CD14-positive monocyte (primary cell): ENCODE data around the gene DNM2. TPM values are rescaled to one million over a fixed set of nuclear protein-coding genes. Genes with fewer than 3 reads are reported as not detected.

Source experiments
- DNase-seq, 3 donors: peaks; one replicate each; pipeline ENCODE4 v3.0.0-alpha.2; 2011 to 2022
- H2AFZ ChIP-seq: 2 replicates; pipeline ENCODE4 v1.6.0; 2012; ENCODE audit warnings: mild to moderate bottlenecking, low read depth, low read length, inconsistent platforms; ENCODE audit not compliant: insufficient read depth, poor library complexity, severe bottlenecking
- H3K27ac ChIP-seq, 2 donors: 1 replicate in 1 of 2; 2 replicates in 1 of 2; pipeline ENCODE4 v1.5.1; 2012 to 2013; ENCODE audit warnings: low read length in 2 of 2, control low read depth in 1 of 2, inconsistent platforms in 1 of 2, low read depth in 1 of 2, mild to moderate bottlenecking in 1 of 2
- H3K27me3 ChIP-seq, 2 donors: one replicate each; pipeline versions ENCODE4 v1.6.0 to v1.6.1; 2011 to 2013; ENCODE audit warnings: low read length in 2 of 2; ENCODE audit not compliant: control insufficient read depth in 2 of 2, insufficient read depth in 2 of 2
- H3K36me3 ChIP-seq, 2 donors: replicated peaks in 1 of 2; 1 replicate in 1 of 2; 2 replicates in 1 of 2; pipeline versions ENCODE4 v1.5.1 to v1.6.1; 2012 to 2013; ENCODE audit warnings: low read length in 2 of 2, control low read depth in 1 of 2, inconsistent platforms in 1 of 2, mild to moderate bottlenecking in 1 of 2; ENCODE audit not compliant: insufficient read depth in 2 of 2, control insufficient read depth in 1 of 2
- H3K4me1 ChIP-seq, 2 donors: 1 replicate in 1 of 2; 2 replicates in 1 of 2; pipeline versions ENCODE4 v1.5.1 to v1.6.1; 2012 to 2013; ENCODE audit warnings: low read length in 2 of 2, control low read depth in 1 of 2, inconsistent platforms in 1 of 2, mild to moderate bottlenecking in 1 of 2, moderate library complexity in 1 of 2; ENCODE audit not compliant: insufficient read depth in 2 of 2, control insufficient read depth in 1 of 2
- H3K4me2 ChIP-seq: replicated peaks from 2 replicates; pipeline ENCODE3; 2012; ENCODE audit warnings: low read length, moderate library complexity, mild to moderate bottlenecking; ENCODE audit not compliant: poor library complexity, severe bottlenecking; ENCODE audit errors: extremely low read depth
- H3K4me3 ChIP-seq, 3 experiments: fragments of 200-600 bp in 1 of 3; sonication (generic) in 1 of 3; replicated peaks in 1 of 3; 1 replicate in 2 of 3; 2 replicates in 1 of 3; pipeline ENCODE4 v1.5.1; 2011 to 2013; ENCODE audit warnings: low read length in 3 of 3, mild to moderate bottlenecking in 3 of 3, control low read depth in 2 of 3, low read depth in 2 of 3, inconsistent platforms in 1 of 3, moderate library complexity in 1 of 3
- H3K79me2 ChIP-seq: 2 replicates; pipeline ENCODE4 v1.6.0; 2012; ENCODE audit warnings: mild to moderate bottlenecking, control low read depth, inconsistent platforms, low read length, moderate library complexity; ENCODE audit not compliant: insufficient read depth
- H3K9ac ChIP-seq: 2 replicates; pipeline ENCODE4 v1.6.0; 2017; ENCODE audit warnings: low read length, mild to moderate bottlenecking; ENCODE audit not compliant: insufficient read depth, poor library complexity, severe bottlenecking
- H3K9me3 ChIP-seq, 2 donors: replicated peaks in 1 of 2; 1 replicate in 1 of 2; 2 replicates in 1 of 2; pipeline versions ENCODE4 v1.5.1 to v1.6.1; 2012 to 2013; ENCODE audit warnings: low read length in 2 of 2, control low read depth in 1 of 2; ENCODE audit not compliant: control insufficient read depth in 1 of 2, insufficient read depth in 1 of 2
- H4K20me1 ChIP-seq: 2 replicates; pipeline ENCODE4 v1.6.0; 2012; ENCODE audit warnings: mild to moderate bottlenecking, low read length, control low read depth, moderate library complexity; ENCODE audit not compliant: insufficient read depth
- H3K27ac Mint-ChIP-seq, 7 donors: one replicate each; pipeline ENCODE4 v1.8.0; 2020; ENCODE audit warnings: mild to moderate bottlenecking in 7 of 7, mixed read lengths in 7 of 7, moderate library complexity in 6 of 7, inconsistent platforms in 2 of 7
- H3K27me3 Mint-ChIP-seq, 3 donors: one replicate each; pipeline ENCODE4 v1.8.0; 2021 to 2022; ENCODE audit warnings: low read depth in 3 of 3, mild to moderate bottlenecking in 3 of 3, mixed read lengths in 3 of 3, moderate library complexity in 3 of 3, inconsistent platforms in 1 of 3
- H3K36me3 Mint-ChIP-seq, 2 donors: one replicate each; pipeline ENCODE4 v1.8.0; 2020; ENCODE audit warnings: mixed read lengths in 2 of 2, inconsistent platforms in 1 of 2, mild to moderate bottlenecking in 1 of 2
- H3K4me1 Mint-ChIP-seq: one replicate; pipeline ENCODE4 v1.8.0; 2020; ENCODE audit warnings: mild to moderate bottlenecking, mixed read lengths
- H3K4me3 Mint-ChIP-seq, 2 donors: one replicate each; pipeline ENCODE4 v1.8.0; 2020; ENCODE audit warnings: mild to moderate bottlenecking in 2 of 2, mixed read lengths in 2 of 2, moderate library complexity in 1 of 2
- H3K9me3 Mint-ChIP-seq, 7 donors: one replicate each; pipeline ENCODE4 v1.8.0; 2020 to 2022; ENCODE audit warnings: mixed read lengths in 7 of 7, mild to moderate bottlenecking in 6 of 7, moderate library complexity in 6 of 7, inconsistent platforms in 2 of 7
- WGBS: methylation state at CpG from one replicate; pipeline ENCODE4 v1.1.5; 2013; ENCODE audit warnings: missing lambda C conversion rate; ENCODE audit not compliant: insufficient coverage; 5-methylcytosine and 5-hydroxymethylcytosine counted together
- intact Hi-C, 2 donors: fragments of 100-400 bp; cut with micrococcal nuclease; formaldehyde crosslinking; loops; one replicate each; pipeline versions ENCODE4 v1.15.0 to v1.15.1; 2023
- polyA plus RNA-seq, 3 donors: library from polyadenylated mRNA; depleted of rRNA in 1 of 3; unstranded in 2 of 3; stranded (reverse) in 1 of 3; fragments of 300-500 nt in 2 of 3; fragments of >200 nt in 1 of 3; fragmentation: Illumina TruSeq in 2 of 3; gene quantifications; 1 replicate in 2 of 3; 2 replicates in 1 of 3; pipeline ENCODE4 v1.2.3, GENCODE V29; 2012 to 2021
- TF ChIP-seq, protein P1 (sequence below): fragments of 200-600 bp; IDR thresholded peaks from one replicate; pipeline ENCODE4 v1.8.0; 2022; ENCODE audit warnings: antibody characterized with exemption, mild to moderate bottlenecking

The DNM2 gene
- polyA plus RNA-seq, 3 donors: 53.0 to 186 (median 69.5) TPM

DNA sequence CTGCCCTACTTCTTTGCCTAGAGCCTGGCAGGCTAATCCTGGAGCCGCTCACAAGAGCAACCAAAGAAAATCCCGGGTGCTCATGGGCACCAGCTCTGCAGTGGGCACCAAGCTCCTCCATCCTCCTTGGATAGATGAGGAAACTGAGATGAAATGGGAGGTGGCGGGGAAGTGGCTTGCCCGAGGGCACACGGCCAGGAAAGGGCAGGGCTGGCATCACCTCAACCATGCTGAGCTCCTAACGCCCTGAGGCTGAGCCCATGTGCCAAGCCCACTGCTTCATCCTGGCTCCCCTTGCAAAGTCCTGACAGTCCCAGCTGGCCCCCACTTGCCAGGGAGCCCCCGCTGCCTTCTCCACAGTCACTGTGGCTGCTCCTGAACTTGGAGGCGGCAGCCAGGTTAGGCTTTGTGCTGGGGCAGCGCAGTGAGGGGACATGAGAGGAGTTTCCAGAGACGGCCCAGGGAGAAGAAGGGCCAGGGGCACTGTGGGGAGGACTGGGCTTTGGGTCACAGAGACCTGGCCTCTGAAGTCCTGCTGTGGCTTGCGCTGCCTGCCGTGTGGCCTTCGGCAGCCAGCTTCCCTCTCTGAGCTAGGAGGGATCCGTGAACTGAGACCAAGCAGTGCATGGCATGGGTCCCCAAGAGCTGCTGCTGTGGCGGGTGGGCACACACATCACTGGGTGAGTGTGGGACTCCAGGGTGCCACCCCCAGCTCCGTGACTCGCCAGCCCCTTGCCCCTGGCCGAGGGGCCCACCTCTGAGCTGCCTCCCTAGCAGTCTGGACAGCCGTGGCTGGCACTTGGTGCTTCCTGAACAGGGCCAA lies 100.6 kb downstream of the DNM2 start:
- Histone ChIP-seq H3K27me3 (no peaks in the 10 kb centered on the region), H3K4me2 (no peak overlapping the region), H4K20me1 (no peaks in the 10 kb centered on the region), H3K36me3 (peaks cover 55 to 69% of the 10 kb centered on the region in 2 donors), H3K27ac (peak overlapping the region in 1 of 2 donors; percentile 24), H3K4me1 (peaks cover 23% of the 10 kb centered on the region in 2 donors), H3K9ac (no peak overlapping the region), H3K79me2 (peaks cover 17% of the 10 kb centered on the region), H3K4me3 (no peak overlapping the region), H3K9me3 (no peaks in the 10 kb centered on the region), H2AFZ (no peak overlapping the region)
- Mint-ChIP-seq H3K4me1 (peaks cover 23% of the 10 kb centered on the region), H3K27me3 (no peaks in the 10 kb centered on the region), H3K9me3 (peaks cover 0 to 9% (median 0%) of the 10 kb centered on the region in 7 donors), H3K36me3 (peaks cover 55 to 88% of the 10 kb centered on the region in 2 donors), H3K27ac (peak overlapping the region in 2 of 7 donors; percentile 22 to 57), H3K4me3 (no peak overlapping the region)
- DNase-seq: no peak
- intact Hi-C loops: no loop called here
- TF ChIP-seq, protein P1, sequence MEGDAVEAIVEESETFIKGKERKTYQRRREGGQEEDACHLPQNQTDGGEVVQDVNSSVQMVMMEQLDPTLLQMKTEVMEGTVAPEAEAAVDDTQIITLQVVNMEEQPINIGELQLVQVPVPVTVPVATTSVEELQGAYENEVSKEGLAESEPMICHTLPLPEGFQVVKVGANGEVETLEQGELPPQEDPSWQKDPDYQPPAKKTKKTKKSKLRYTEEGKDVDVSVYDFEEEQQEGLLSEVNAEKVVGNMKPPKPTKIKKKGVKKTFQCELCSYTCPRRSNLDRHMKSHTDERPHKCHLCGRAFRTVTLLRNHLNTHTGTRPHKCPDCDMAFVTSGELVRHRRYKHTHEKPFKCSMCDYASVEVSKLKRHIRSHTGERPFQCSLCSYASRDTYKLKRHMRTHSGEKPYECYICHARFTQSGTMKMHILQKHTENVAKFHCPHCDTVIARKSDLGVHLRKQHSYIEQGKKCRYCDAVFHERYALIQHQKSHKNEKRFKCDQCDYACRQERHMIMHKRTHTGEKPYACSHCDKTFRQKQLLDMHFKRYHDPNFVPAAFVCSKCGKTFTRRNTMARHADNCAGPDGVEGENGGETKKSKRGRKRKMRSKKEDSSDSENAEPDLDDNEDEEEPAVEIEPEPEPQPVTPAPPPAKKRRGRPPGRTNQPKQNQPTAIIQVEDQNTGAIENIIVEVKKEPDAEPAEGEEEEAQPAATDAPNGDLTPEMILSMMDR: no peak
- WGBS: 88% methylated on average over 18 of the region's 19 CpGs

DNA sequence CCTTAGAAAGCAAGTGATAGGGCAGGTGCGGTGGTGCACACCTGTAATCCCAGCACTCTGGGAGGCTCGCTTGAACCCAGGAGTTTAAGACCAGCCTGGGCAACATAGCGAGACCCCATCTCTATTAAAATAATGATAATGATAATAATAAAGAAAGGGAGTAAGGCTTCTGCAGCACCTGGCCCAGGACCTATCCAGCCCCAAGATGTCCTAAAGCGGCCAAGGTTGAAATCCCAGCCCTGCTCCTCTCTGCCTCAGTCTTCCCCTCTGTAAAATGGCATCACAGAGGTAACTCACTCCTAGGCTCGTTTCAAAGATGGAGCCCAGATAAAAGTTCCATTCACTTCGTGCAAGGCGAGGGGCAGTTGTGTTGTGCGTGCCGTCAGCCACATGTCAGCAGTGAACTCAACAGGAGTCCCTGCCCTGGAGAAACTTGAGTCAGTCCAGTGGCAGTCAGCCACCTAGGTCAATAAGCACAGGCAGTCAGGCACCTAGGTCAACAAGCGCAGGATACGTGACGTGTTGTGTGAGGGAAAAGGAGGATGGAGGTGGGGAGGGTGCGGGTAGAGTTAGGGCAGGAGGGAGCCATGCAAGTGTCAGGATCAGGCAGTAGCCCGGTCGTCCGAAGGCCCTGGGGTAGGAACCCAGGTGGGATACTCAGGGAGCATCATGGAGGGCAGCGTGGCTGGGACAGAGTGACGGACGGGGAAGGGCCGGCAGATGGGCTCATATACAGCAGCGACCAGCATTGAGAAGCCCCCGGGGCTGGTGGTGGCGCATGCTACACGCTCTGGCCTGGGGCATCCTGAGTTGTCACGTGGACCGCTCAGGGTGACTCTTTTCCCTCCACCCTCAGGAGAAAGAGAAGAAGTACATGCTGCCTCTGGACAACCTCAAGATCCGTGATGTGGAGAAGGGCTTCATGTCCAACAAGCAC lies 101.5 kb downstream of the DNM2 start:
- no peak overlapping the region for H3K4me2 ChIP-seq
- H4K20me1 ChIP-seq: no peaks in the 10 kb centered on the region
- H3K27ac ChIP-seq: peak overlapping the region in 1 of 2 donors; percentile 58
- intact Hi-C loops: no loop called here
- H2AFZ ChIP-seq: no peak overlapping the region
- peaks cover 17% of the 10 kb centered on the region for H3K79me2 ChIP-seq
- no peak overlapping the region for H3K9ac ChIP-seq
- peaks cover 14 to 15% of the 10 kb centered on the region in 2 donors for H3K4me1 ChIP-seq
- H3K36me3 ChIP-seq: peaks cover 63 to 78% of the 10 kb centered on the region in 2 donors
- peaks cover 0 to 8% (median 0%) of the 10 kb centered on the region in 7 donors for H3K9me3 Mint-ChIP-seq
- peaks cover 63 to 92% of the 10 kb centered on the region in 2 donors for H3K36me3 Mint-ChIP-seq
- no peak overlapping the region for H3K4me3 ChIP-seq
- H3K9me3 ChIP-seq: no peaks in the 10 kb centered on the region
- peak overlapping the region in 3 of 7 donors; percentile 42 to 53 (median 50) for H3K27ac Mint-ChIP-seq
- peak overlapping the region in 1 of 2 donors; percentile 34 for H3K4me3 Mint-ChIP-seq
- H3K4me1 Mint-ChIP-seq: peaks cover 14% of the 10 kb centered on the region
- DNase-seq: no peak
- H3K27me3 ChIP-seq: no peaks in the 10 kb centered on the region
- TF ChIP-seq, protein P1: no peak
- H3K27me3 Mint-ChIP-seq: no peaks in the 10 kb centered on the region
- WGBS: 97% methylated on average over 18 of the region's 27 CpGs
